Naive B cell (primary cell): ENCODE data around the gene NBPF4. TPM values are rescaled to one million over a fixed set of nuclear protein-coding genes. Genes with fewer than 3 reads are reported as not detected.
"Not testable (repeated sequence)": the region's sequence is repeated elsewhere in the genome, so short reads cannot be mapped to it uniquely, and the experiment has no call there.

Source experiments
- ATAC-seq, 2 donors: fragments of 150-1000 bp; cut with Tn5 transposase; 2 replicates each; pipeline ENCODE4 v1.10.0; 2021; ENCODE audit warnings: low read depth in 2 of 2, mild to moderate bottlenecking in 2 of 2, moderate library complexity in 2 of 2
- DNase-seq: peaks from one replicate; pipeline ENCODE4 v3.0.0; 2022
- H3K27ac Mint-ChIP-seq, 6 donors: one replicate each; pipeline ENCODE4 v1.8.0; 2020 to 2022; ENCODE audit warnings: mild to moderate bottlenecking in 6 of 6, mixed read lengths in 6 of 6, moderate library complexity in 5 of 6, inconsistent platforms in 2 of 6
- H3K27me3 Mint-ChIP-seq, 3 donors: one replicate each; pipeline ENCODE4 v1.8.0; 2021 to 2022; ENCODE audit warnings: mixed read lengths in 3 of 3, mild to moderate bottlenecking in 1 of 3
- H3K36me3 Mint-ChIP-seq, 2 donors: one replicate each; pipeline ENCODE4 v1.8.0; 2020 to 2022; ENCODE audit warnings: mixed read lengths in 2 of 2, inconsistent platforms in 1 of 2, mild to moderate bottlenecking in 1 of 2
- H3K4me1 Mint-ChIP-seq, 3 donors: one replicate each; pipeline ENCODE4 v1.8.0; 2020 to 2022; ENCODE audit warnings: mixed read lengths in 3 of 3, inconsistent platforms in 1 of 3, mild to moderate bottlenecking in 1 of 3, moderate library complexity in 1 of 3
- H3K4me3 Mint-ChIP-seq, 8 donors: one replicate each; pipeline ENCODE4 v1.8.0; 2020 to 2022; ENCODE audit warnings: mild to moderate bottlenecking in 8 of 8, mixed read lengths in 8 of 8, moderate library complexity in 8 of 8, inconsistent platforms in 2 of 8
- H3K9me3 Mint-ChIP-seq, 7 donors: one replicate each; pipeline ENCODE4 v1.8.0; 2020 to 2022; ENCODE audit warnings: mixed read lengths in 7 of 7, mild to moderate bottlenecking in 5 of 7, inconsistent platforms in 2 of 7, moderate library complexity in 1 of 7
- polyA plus RNA-seq, 6 donors: library from polyadenylated mRNA; unstranded; fragments of 300-500 nt; fragmentation: Illumina TruSeq; gene quantifications; one replicate each; pipeline ENCODE4 v1.2.3, GENCODE V29; 2021; ENCODE audit warnings: low read depth in 6 of 6

Gene NBPF4
- polyA plus RNA-seq, 6 donors from 2014 or later, result not detected

DNA sequence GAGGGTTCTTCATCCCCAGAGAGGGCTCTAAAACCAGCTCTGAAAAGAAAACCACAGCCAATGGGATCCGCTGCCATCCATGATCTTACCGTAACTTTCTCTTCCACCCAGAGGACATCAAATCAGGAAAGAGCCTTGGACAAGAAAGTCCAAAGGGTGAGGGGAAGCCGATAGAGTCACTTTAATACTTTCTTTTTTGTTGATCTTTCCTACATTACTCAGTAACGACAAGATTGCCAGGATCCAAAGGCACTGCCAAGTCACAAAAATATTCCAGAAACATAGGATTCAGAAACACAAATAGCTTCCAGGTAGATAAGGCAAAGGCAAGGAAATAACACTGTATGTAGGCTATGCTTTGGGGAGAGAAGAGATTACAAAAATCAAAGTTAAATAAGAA is 17.0 kb downstream of the NBPF4 start:
- H3K9me3 Mint-ChIP-seq, H3K4me3 Mint-ChIP-seq, H3K27ac Mint-ChIP-seq, H3K27me3 Mint-ChIP-seq, DNase-seq, H3K4me1 Mint-ChIP-seq, ATAC-seq, H3K36me3 Mint-ChIP-seq: not testable (repeated sequence)

DNA sequence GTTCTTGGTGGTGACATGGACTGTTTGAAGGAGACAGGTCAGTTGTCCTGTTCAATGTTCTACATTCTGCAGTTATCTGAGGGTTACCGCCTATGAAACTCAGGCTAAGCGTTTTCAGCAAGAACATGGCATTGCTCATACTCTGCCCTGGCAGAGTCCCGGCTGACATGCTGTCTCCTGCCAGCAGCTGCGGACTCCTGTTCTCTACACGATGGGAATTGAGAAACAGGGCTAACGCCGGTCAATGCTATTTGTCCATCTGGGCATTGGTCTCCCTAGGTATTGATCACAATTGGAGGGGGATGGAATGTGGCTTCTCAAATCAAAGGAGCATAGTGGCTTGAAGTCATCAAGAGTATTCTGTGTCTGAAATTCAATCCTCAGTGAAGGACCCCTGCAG is 20.6 kb downstream of the NBPF4 start:
- not testable (repeated sequence) for H3K27me3 Mint-ChIP-seq, ATAC-seq, H3K4me3 Mint-ChIP-seq, H3K9me3 Mint-ChIP-seq, H3K36me3 Mint-ChIP-seq, H3K4me1 Mint-ChIP-seq, DNase-seq, H3K27ac Mint-ChIP-seq

DNA sequence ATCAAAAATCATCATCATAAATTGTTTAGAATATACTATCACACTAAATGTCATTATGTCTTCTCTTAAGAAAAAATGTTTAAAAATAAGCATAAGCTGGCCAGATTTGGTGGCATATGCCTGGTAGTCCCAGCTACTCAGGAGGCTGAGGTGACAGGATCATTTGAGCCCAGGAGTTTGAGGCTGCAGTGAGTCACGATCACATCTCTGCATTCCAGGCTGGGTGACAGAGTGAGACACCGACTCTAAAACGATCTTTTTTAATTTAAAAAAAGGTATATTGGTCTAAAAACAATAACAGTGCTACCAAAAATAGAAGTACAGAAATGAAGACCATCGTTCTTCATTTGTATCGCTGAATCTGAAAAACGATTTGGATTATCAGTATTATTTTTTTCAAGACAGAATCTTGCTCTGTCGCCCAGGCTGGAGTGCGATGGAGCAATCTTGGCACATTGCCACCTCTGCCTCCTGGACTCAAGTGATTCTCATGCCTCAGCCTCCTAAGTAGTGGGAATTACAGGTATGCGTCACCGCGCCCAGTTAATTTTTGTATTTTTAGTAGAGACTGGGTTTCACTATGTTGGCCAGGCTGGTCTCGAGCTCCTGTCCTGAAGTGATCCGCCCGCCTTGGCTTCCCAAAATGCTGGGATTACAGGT is 26.2 kb downstream of the NBPF4 start:
- not testable (repeated sequence) for H3K36me3 Mint-ChIP-seq, H3K4me1 Mint-ChIP-seq, H3K27ac Mint-ChIP-seq, H3K4me3 Mint-ChIP-seq, DNase-seq, ATAC-seq, H3K27me3 Mint-ChIP-seq, H3K9me3 Mint-ChIP-seq

DNA sequence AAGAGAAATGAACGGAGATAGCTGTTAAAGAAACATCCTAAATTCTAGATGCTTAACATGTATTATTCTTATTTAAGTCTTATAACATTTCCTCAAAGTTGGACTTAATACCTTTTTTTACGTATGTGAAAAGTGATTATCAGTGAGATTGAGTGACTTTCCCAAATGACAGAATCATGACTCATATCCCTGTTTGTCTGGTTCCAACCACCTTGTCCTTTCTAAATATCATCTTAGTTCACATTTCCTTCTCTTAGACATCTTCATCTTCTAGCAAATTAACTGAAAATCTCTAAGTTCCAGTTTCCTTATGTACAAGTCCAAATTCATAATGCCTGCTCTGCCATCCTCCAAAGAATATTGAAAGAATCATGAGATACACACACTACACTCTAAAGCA is 26.9 kb downstream of the NBPF4 start:
- not testable (repeated sequence) for H3K9me3 Mint-ChIP-seq, ATAC-seq, H3K4me1 Mint-ChIP-seq, H3K27me3 Mint-ChIP-seq, H3K27ac Mint-ChIP-seq, DNase-seq, H3K4me3 Mint-ChIP-seq, H3K36me3 Mint-ChIP-seq

DNA sequence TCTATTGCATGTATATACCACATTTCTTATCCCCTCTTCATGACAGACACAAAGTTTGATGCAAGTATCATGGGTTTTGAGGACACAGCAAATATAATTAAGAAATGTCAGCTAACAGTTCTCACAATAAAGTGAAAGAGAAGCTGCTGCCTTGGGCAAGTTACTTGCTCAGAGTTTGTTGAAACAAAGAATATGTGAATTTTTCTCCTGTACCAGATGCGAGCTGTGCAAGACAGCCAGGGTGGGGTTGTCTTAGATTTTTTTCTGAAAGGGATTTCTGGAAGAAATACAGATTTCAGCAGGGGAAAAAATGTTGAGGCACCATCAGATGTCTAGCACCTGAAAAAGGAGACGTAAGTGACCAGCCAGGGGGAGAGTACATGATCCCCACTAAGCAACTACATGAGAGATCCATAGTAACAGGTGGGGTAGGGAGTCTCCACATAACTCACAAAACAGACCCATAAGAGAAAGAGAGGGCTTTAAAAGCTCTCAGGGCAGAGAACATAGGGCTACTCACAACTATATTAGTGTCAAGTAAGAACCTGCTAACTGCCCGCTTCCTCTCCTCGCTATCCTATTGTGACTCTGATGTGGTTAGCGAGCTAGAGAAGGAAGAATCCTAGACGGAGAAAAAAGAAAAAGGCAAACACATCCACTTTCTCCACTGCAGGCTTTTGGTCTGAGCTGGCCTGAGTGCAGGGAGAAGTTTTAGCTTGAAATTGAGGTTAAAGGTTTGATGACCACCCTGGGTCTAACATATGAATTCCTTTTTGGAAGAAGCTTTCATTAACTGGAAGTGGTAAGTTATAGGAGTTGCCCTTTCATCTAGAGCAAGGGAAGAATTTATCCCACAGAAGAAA is 27.6 kb downstream of the NBPF4 start:
- H3K9me3 Mint-ChIP-seq, ATAC-seq, H3K27ac Mint-ChIP-seq, H3K4me1 Mint-ChIP-seq, H3K36me3 Mint-ChIP-seq, H3K4me3 Mint-ChIP-seq, DNase-seq: not testable (repeated sequence)
- H3K27me3 Mint-ChIP-seq, result peaks cover 0 to 17% (median 13%) of the 10 kb centered on the region in 3 donors

DNA sequence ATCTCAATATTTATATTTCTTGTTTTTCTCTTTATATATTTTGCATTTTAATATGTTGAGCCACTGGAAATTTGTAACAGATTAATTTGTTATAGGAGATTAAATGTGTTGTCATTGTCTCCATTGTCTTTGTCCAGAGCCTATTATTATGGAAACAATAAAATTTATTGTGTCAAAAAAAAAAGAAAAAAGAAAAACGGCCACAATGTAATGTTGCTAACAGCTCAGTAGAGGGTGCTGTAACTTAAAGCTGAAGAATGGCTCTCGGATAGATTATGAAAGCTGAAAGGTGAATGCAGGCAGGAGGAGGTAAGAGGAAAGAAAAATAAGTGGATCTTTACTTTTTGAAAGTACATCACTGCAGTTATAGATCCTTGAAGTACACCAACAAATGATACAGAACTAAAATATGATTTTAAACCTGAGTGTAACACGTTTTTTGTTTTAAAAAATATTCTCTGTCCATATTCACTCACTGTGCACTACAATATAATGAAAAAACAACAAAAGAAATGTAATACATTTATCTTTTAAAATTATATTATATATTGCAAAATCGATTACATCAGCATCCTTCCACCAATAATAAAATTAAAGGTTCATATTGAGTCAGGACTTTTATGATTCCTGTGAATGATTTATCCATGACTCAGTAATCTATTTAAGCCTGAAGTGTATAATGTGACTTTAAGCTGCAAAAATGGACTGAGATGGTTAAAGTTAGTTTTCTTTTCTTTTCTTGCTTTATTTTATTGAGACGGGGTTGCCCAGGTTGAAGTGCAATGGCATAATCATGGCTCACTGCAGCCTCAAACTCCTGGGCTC is 29.0 kb downstream of the NBPF4 start:
- H3K27me3 Mint-ChIP-seq, result peaks cover 0 to 30% (median 18%) of the 10 kb centered on the region in 3 donors
- not testable (repeated sequence) for H3K9me3 Mint-ChIP-seq, DNase-seq, H3K4me1 Mint-ChIP-seq, H3K27ac Mint-ChIP-seq, H3K4me3 Mint-ChIP-seq, H3K36me3 Mint-ChIP-seq
- peak; percentile 46 to 50 for ATAC-seq

DNA sequence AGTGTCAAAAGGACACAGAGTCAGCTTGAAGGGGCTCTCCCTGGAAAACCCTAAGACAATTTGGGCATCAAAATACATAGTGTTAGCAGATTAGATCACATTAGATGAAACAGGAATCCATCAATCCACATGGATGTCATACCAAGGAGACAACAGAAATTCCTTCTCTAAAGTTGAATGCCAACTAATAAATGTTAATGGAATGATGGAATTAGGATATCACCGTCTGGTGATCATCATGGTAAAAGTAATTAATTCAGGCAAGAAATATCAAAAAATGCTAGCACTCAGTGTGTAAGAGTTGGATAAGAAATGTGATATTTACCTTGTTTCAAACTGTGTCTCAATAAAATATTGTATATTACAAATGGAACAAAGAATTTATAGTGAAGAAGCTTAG is 32.9 kb downstream of the NBPF4 start:
- Mint-ChIP-seq H3K36me3 (no peaks in the 10 kb centered on the region), H3K27me3 (peaks cover 23 to 32% (median 29%) of the 10 kb centered on the region in 3 donors), H3K9me3 (no peaks in the 10 kb centered on the region), H3K4me1 (no peaks in the 10 kb centered on the region), H3K27ac (no peak overlapping the region), H3K4me3 (no peak overlapping the region)
- ATAC-seq (no peak), DNase-seq (no peak)

DNA sequence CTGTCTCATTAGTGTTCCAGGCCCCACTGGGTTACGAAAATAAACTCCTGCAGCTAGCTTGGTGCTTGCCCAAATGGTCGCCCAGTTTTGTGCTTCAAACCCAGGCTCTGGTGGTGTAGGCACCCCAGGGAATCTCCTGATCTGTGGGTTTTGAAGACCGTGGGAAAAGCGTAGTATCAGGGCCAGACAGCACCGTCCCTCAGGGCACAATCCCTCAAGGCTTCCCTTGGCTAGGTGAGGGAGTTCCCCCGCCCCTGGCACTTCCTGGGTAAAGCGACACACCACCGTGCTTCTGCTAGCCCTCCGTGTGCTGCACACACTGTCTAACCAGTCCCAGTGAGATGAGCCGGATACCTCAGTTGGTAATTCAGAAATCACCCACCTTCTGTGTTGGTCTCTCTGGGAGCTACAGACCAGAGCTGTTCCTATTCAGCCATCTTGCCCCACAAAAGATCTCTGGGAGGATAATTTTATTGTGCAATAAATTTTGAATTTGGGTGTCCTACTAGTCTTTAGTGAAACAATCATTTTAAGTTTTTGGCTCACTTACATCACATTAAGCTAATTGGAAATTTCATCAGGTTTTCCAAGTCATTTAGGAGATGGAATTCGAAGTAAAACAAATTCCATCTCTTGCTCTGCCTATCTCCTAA is 34.3 kb downstream of the NBPF4 start:
- Mint-ChIP-seq H3K4me3 (no peak overlapping the region), H3K9me3 (peaks cover 0 to 7% (median 0%) of the 10 kb centered on the region in 7 donors), H3K27me3 (peaks cover 24 to 32% (median 25%) of the 10 kb centered on the region in 3 donors), H3K36me3 (no peaks in the 10 kb centered on the region), H3K27ac (no peak overlapping the region), H3K4me1 (no peaks in the 10 kb centered on the region)
- no peak for ATAC-seq
- DNase-seq, result no peak

DNA sequence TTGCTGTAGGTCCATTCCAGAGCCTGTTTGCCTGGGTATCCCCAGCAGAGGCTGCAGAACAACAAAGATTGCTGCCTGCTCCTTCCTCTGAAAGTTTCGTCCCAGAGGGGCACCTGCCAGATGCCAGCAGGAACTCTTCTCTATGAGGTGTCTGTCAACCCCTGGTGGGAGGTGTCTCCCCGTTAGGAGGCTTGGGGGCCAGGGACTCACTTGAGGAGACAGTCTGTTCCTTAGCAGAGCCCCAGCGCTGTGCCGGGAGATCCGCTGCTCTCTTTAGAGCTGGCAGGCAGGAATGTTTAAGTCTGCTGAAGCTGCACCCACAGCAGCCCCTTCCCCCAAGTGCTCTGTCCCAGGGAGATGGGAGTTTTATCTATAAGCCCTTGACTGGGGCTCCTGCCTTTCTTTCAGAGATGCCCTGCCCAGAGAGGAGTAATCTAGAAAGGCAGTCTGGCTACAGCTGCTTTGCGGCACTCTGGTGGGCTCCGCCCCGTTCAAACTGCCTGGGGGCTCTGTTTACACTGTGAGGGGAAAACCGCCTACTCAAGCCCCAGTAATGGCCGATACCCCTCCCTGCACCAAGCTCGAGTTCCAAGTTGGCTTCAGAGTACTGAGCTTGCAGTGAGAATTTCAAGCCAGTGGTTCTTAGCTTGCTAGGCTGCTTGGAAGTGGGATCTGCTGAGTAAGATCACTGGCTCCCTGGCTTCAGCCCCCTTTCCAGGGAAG is 35.0 kb downstream of the NBPF4 start:
- H3K27me3 Mint-ChIP-seq, result peaks cover 24 to 32% (median 24%) of the 10 kb centered on the region in 3 donors

DNA sequence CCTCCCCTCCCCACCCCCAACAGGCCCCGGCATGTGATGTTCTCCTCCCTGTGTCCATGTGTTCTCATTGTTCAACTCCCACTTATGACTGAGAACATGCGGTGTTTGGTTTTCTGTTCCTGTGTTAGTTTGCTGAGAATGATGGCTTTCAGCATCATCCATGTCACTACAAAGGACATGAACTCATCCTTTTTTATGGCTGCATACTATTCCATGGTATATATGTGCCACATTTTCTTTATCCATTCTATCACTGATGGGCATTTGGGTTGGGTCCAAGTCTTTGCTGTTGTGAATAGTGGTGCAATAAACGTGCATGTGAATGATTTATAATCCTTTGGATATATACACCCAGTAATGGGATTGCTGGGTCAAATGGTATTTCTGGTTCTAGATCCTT is 40.3 kb downstream of the NBPF4 start:
- Mint-ChIP-seq H3K4me1 (peaks cover 17 to 24% (median 19%) of the 10 kb centered on the region in 3 donors), H3K27me3 (peaks cover 0 to 17% (median 8%) of the 10 kb centered on the region in 3 donors), H3K4me3 (peak overlapping the region in 1 of 8 donors; percentile 29)
- DNase-seq, ATAC-seq, H3K27ac Mint-ChIP-seq, H3K9me3 Mint-ChIP-seq, H3K36me3 Mint-ChIP-seq: not testable (repeated sequence)

More for the DNA sequence above, 35.0 kb downstream of the NBPF4 start:
- Mint-ChIP-seq H3K36me3 (no peaks in the 10 kb centered on the region), H3K4me1 (no peaks in the 10 kb centered on the region), H3K27ac (peak overlapping the region in 1 of 6 donors; percentile 18), H3K9me3 (peaks cover 0 to 9% (median 0%) of the 10 kb centered on the region in 7 donors), H3K4me3 (no peak overlapping the region)
- no peak for ATAC-seq
- no peak for DNase-seq

DNA sequence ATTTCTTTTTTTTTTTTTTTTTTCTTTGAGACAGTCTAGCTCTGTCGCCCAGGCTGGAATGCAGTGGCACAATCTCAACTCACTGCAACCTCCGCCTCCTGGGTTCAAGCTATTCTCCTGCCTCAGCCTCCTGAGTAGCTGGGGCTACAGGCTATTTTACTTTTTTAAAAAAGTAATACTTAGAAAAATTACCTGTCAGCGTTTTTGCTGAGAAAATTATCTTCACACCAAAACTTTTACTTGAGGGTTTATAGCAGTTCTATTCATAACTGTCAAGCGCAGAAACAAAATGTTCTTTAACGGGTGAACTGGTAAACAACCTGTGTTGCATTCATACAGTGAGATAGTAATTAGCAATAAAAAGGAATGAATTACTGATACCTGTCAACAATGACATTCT is 42.2 kb downstream of the NBPF4 start:
- Mint-ChIP-seq H3K4me1 (peaks cover 31 to 42% (median 33%) of the 10 kb centered on the region in 3 donors), H3K9me3 (peaks cover 0 to 9% (median 0%) of the 10 kb centered on the region in 7 donors), H3K36me3 (no peaks in the 10 kb centered on the region), H3K27me3 (peaks cover 0 to 7% (median 0%) of the 10 kb centered on the region in 3 donors), H3K4me3 (peak overlapping the region in 3 of 8 donors; percentile 21 to 93 (median 91)), H3K27ac (peak overlapping the region in 1 of 6 donors; percentile 91)
- ATAC-seq (no peak), DNase-seq (no peak)

DNA sequence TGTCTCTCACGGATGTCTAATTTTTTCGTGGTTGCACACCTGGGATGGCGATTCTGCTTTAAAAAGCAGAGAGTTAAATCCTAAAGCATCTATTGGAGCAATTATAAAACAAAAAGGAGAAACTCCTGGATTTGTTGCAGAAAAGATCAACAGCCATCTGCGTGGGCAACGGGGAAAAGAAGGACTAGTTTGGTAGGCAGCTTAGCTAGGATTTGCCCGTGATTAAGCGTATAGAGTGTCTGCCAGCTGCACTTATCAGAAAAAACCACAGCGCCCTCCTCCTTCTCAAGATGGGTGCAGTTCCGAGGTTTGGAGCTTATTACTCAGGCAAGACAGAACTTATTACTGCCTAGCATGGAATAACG is 43.2 kb downstream of the NBPF4 start:
- Mint-ChIP-seq H3K36me3 (no peaks in the 10 kb centered on the region), H3K27me3 (no peaks in the 10 kb centered on the region), H3K27ac (peak overlapping the region; percentile 31 to 91 (median 62)), H3K9me3 (peaks cover 0 to 9% (median 0%) of the 10 kb centered on the region in 7 donors), H3K4me3 (peak overlapping the region; percentile 86 to 96 (median 92)), H3K4me1 (peaks cover 31 to 45% (median 33%) of the 10 kb centered on the region in 3 donors)
- ATAC-seq (peak; percentile 57 to 65), DNase-seq (peak; percentile 51)
